Measurements from ENCODE around the gene IL17RE. TPM values are rescaled to one million over a fixed set of nuclear protein-coding genes. Genes with fewer than 3 reads are reported as not detected.

IL17RE gene
- total and polyA plus RNA-seq, 9 of the 15 experiments (the other 6 are each of a cell fraction or from before 2014, with no cell fraction given): 0.32 to 1.9 (median 0.51) TPM; not detected in 4

- no peak for TF ChIP-seq THAP12 (CRISPR knock-in tag; IDR thresholded peaks at IDR 0.05)
- no peak for TF ChIP-seq HMG20A (CRISPR knock-in tag; conservative IDR thresholded peaks at IDR 0.05)
- 0 out of 2 replicates have a peak, but pooled peaks have one; percentile 13 for TF ChIP-seq MAX (CRISPR knock-in tag; IDR thresholded peaks at IDR 0.05)
Measured at GRCh38 chr3:9876991-9877390, 25.7 kb upstream of the IL17RE start (continued).

- no peaks in the 10 kb centered on the region for H3K9me3 ChIP-seq (replicated peaks; ENCODE audit: control insufficient read depth, insufficient read depth, low read depth, low read length)
- no peak overlapping the region for H3K4me3 ChIP-seq
- H3K9ac ChIP-seq (ENCODE audit: insufficient read depth in 1 of 2, low read depth in 2 of 2, low read length in 2 of 2): peak overlapping the region in 1 of 2 experiments; percentile 39; a peak in 1 of 4 replicates
- H2AFZ ChIP-seq (ENCODE audit: low read depth, low read length): peak overlapping the region; percentile 68
- H3K4me1 ChIP-seq (replicated peaks in 1 of 2; ENCODE audit: control insufficient read depth in 2 of 2, insufficient read depth in 2 of 2, low read length in 2 of 2): peaks cover 11 to 13% of the 10 kb centered on the region in 2 experiments
- no peak for DNase-seq (ENCODE audit: extremely low read depth in 1 of 4, low spot score in 3 of 4)
- no peaks in the 10 kb centered on the region for H4K20me1 ChIP-seq (replicated peaks; ENCODE audit: control insufficient read depth, insufficient read depth, low read length)
- POLR2A ChIA-PET: interaction anchor here (0.6 to 1.7 kb wide), 3 partner anchors 13 to 63 kb away, joined by 4 to 6 read pairs (median 6); no protein-coding TSS in a partner anchor
- no TSS peak for BruUV-seq (replicated peaks)
- TF ChIP-seq ZBTB49 (CRISPR knock-in tag; IDR thresholded peaks at IDR 0.05; ENCODE audit: borderline replicate concordance) (no peak), PRMT5 (CRISPR knock-in tag; IDR thresholded peaks at IDR 0.05) (no peak), NFIC (IDR thresholded peaks at IDR 0.05) (no peak), WHSC1 (IDR thresholded peaks at IDR 0.05; ENCODE audit: low read length) (no peak), POLR2AphosphoS2 (IDR thresholded peaks at IDR 0.05; ENCODE audit: low read length) (no peak), ZHX1 (conservative IDR thresholded peaks at IDR 0.05; ENCODE audit: low read length) (no peak), ZNF311 (CRISPR knock-in tag; IDR thresholded peaks at IDR 0.05) (no peak), ZNF316 (IDR thresholded peaks at IDR 0.05) (no peak), COPS2 (conservative IDR thresholded peaks at IDR 0.05) (no peak), GTF2E2 (tag; IDR thresholded peaks at IDR 0.05) (no peak)
- no peaks in the 10 kb centered on the region for H3K36me3 ChIP-seq (ENCODE audit: control insufficient read depth, insufficient read depth, low read length)
- no peaks in the 10 kb centered on the region for H3K27me3 ChIP-seq (ENCODE audit: control insufficient read depth in 2 of 2, insufficient read depth in 2 of 2, low read length in 2 of 2)
- H3K9me1 ChIP-seq (ENCODE audit: control insufficient read depth, insufficient read depth, low read length): no peaks in the 10 kb centered on the region
- no peaks in the 10 kb centered on the region for H3K79me2 ChIP-seq (ENCODE audit: control insufficient read depth, insufficient read depth, low read length)
- in situ Hi-C loops (cut with MboI): no loop called here
- peak; percentile 26 for ATAC-seq
- CTCF ChIA-PET (ENCODE audit: low intra/inter-chr PET ratio): no interaction called here
- no peak for FAIRE-seq
- no peak overlapping the region; the same call in 1 of the 2 replicates for H3K4me2 ChIP-seq (ENCODE audit: insufficient read depth, low read length)
- WGBS (ENCODE audit: insufficient coverage, low coverage, missing lambda C conversion rate): 49% methylated on average over 5 of the region's 5 CpGs
- H3K27ac ChIP-seq (ENCODE audit: extremely low read depth, low read depth, low read length): no peak overlapping the region
- intact Hi-C loops (cut with micrococcal nuclease): no loop called here
Measured at GRCh38 chr3:9878700-9879099, 23.9 kb upstream of the IL17RE start.

All from K562 (cell line).